ENCODE measurements around the gene BMPR1A.

Gene BMPR1A

GRCh38 chr10:86868353-86868752 lies 111.9 kb downstream of the BMPR1A start:
- no peak overlapping the region for H3K4me3 ChIP-seq (ENCODE audit: low read depth, low read length)

GRCh38 chr10:86870679-86871078 lies 114.3 kb downstream of the BMPR1A start:
- H3K4me3 ChIP-seq (ENCODE audit: low read depth, low read length) = no peak overlapping the region

DNA sequence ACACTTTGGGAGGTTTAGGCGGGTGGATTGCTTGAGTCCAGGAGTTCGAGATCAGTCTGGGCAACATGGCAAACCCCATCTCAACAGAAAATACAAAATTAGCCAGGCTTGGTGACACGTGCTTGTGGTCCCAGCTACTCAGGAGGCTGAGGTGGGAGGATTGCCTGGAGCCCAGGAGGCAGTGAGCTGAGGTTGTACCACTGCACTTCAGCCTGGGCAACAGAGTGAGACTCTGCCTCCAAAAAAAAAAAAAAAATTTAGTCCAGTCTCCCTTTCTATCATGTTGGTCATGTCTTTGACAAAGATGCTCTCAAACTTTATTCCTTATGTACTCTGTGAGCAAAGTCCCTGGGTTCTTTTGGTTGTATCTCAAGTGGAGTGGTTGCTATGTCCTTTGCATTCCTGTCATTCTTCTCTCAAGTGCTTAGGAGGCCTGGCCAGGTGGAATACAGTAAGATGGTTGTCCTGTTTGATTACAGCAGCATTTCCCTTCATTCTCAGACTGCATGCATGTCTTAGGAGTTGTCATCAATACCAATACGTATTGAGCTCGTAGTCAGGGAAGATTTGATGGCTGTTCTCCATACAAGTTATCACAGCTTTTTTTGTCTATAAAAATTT lies 115.3 kb downstream of the BMPR1A start:
- no peak overlapping the region for H3K4me3 ChIP-seq (ENCODE audit: low read depth, low read length)

DNA sequence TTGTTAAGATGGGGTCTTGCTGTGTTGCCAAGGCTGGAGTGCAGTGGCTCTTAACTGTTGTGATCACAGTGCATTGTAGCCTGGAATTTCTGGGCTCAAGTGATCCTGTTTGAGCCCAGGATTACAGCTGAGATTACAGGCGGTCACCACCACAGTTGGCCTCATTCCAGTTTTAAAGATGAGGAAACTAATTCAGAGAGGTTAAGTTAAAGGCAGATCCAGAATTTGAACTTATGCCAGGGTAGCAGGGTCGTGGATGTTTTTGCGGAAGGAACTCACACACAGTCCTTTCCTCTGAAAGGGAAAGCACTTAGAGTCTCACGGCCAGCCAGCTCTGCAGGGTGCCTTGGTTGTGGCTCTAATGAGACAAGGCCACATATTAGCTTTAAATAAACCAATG lies 116.3 kb downstream of the BMPR1A start:
- no peak overlapping the region for H3K4me3 ChIP-seq (ENCODE audit: low read depth, low read length)

- H3K4me3 ChIP-seq (ENCODE audit: low read depth, low read length) = no peak overlapping the region
Measured at GRCh38 chr10:86876748-86877147, 120.3 kb downstream of the BMPR1A start.

GRCh38 chr10:86878983-86879713 lies 122.7 kb downstream of the BMPR1A start:
- H3K4me3 ChIP-seq (ENCODE audit: low read depth, low read length) = no peak overlapping the region

GRCh38 chr10:86880971-86881370 lies 124.6 kb downstream of the BMPR1A start:
- H3K4me3 ChIP-seq (ENCODE audit: low read depth, low read length) = no peak overlapping the region

- no peak overlapping the region for H3K4me3 ChIP-seq (ENCODE audit: low read depth, low read length)
Measured at GRCh38 chr10:86888585-86889381, 132.4 kb downstream of the BMPR1A start.

DNA sequence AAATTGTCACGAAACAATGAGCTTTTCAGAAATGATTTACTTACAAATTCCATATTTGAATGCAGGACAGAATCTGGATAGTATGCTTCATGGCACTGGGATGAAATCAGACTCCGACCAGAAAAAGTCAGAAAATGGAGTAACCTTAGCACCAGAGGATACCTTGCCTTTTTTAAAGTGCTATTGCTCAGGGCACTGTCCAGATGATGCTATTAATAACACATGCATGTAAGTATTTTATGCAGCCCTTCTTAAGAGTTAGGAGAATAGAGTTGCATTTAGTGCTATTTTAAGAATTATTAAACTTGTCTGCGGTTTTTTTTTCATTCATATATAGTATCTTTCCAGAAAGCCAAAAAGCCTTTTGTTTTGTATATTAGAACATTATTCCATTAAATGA lies 133.6 kb downstream of the BMPR1A start:
- no peak overlapping the region for H3K4me3 ChIP-seq (ENCODE audit: low read depth, low read length)

DNA sequence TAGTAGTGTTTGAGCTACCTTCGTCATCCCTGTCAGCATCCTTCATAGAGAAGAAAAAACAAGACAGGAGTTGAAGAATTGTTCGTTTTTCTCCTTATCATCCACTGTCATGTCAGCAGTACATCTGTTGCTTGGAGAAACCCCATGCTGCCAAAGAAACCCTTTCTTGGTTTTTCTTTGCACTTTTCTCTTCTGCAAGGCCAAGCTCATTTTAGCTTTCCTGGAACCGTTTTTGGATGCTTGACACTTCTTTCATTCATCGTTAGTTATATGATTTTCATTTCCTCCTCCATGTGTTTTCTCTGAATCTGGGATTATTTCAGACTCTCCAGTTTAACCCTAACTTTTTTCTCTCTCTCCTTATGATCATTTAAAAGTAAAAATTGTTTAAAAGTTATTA lies 142.1 kb downstream of the BMPR1A start:
- H3K4me3 ChIP-seq (ENCODE audit: low read depth, low read length) = no peak overlapping the region

- H3K4me3 ChIP-seq (ENCODE audit: low read depth, low read length) = no peak overlapping the region
Measured at GRCh38 chr10:86899132-86899531, 142.7 kb downstream of the BMPR1A start.

GRCh38 chr10:86899670-86900276 lies 143.4 kb downstream of the BMPR1A start:
- H3K4me3 ChIP-seq (ENCODE audit: low read depth, low read length) = no peak overlapping the region

DNA sequence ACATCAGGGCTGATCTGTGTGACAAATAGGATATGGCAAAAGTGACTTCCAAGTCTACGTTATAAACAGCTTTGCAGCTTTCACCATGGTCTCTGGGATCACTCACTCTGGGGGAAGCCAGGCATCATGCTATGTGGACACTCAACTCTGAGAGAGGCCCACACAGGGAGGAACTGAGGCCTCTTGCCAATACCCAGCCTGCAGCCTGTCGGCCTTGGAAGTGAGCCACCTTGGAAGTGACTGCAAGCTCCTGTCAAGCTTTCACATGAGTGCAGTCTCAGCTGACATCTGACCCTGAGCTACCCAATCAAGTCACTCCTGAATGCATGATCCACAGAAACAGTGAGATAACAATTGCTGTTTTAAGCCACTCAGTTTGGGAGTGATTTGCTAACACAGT lies 144.5 kb downstream of the BMPR1A start:
- H3K4me3 ChIP-seq (ENCODE audit: low read depth, low read length) = no peak overlapping the region

GRCh38 chr10:86904600-86904999 lies 148.2 kb downstream of the BMPR1A start:
- H3K4me3 ChIP-seq (ENCODE audit: low read depth, low read length) = no peak overlapping the region

GRCh38 chr10:86905429-86905828 lies 149.0 kb downstream of the BMPR1A start:
- H3K4me3 ChIP-seq (ENCODE audit: low read depth, low read length) = no peak overlapping the region

- H3K4me3 ChIP-seq (ENCODE audit: low read depth, low read length) = no peak overlapping the region
Measured at GRCh38 chr10:86914734-86915133, 158.3 kb downstream of the BMPR1A start.

- no peak overlapping the region for H3K4me3 ChIP-seq (ENCODE audit: low read depth, low read length)
Measured at GRCh38 chr10:86918022-86918471, 161.6 kb downstream of the BMPR1A start.

DNA sequence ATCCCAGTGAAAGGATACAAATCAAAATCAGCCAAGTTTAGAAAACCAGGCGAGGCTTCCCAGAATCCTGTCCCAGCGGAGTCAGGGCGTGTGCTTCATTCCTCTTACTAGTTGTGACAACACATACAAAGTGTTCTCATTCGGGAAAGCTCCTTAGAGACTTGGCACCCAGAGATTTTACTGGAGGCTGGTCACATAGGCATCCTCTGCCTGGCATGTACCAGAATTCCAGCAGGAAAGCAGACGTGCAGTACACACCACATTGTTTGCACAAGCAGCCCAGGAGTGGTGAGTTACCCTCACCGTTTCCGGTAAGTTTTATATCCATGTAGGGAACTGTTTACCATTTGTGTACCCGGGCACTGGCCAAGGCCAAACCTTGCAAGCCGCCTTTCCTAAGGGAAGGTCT lies 166.1 kb downstream of the BMPR1A start:
- H3K4me3 ChIP-seq (ENCODE audit: low read depth, low read length) = no peak overlapping the region

DNA sequence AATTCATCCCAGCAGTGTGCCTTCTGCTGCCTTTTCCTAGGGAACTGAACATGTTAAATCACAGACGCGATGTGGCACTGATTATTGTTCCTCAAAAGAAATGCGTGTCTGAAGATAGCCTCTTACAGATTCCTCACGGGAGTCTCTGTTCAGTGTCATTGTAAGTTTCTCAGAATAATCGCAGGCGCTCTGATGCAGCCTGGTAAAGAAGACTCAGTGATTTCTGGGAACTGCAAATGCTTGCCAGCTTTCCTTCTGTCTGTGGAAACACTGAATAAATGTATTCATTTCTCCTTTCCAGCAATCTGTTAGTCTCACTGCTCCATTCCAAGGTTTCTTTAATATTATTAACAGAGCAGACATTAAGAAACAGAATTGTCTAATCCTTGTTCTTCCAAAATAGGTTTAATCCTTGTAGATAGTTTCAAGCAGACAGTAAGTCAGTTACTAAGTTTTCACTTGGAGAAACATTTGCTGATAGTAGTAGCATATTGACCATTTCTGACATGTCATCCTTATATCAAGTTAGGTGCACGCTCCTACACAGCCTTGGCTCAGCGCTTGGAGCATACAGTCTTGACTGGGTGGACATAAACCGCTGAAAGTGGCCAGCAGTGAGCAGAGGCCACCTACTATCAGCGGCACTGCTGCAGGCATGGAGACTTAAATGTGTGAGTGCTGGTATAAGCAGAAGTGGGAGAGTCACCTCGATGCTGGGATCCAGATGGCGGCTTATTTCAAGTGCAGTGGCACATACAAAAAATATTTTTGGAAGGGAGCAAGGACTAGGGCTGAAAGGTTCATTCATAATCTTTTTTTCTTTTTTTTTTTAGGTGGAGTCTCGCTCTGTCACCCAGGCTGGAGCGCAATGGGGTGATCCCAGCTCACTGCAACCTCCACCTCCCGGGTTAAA lies 173.3 kb downstream of the BMPR1A start:
- H3K4me3 ChIP-seq (ENCODE audit: low read depth, low read length) = no peak overlapping the region

GRCh38 chr10:86931872-86932271 lies 175.5 kb downstream of the BMPR1A start:
- H3K4me3 ChIP-seq (ENCODE audit: low read depth, low read length) = no peak overlapping the region

All from iPS-11a (cell line).